ENCODE measurements around the gene MTUS2. TPM values are rescaled to one million over a fixed set of nuclear protein-coding genes. Genes with fewer than 3 reads are reported as not detected.
"Not testable (repeated sequence)": the region's sequence is repeated elsewhere in the genome, so short reads cannot be mapped to it uniquely, and the experiment has no call there.

Gene MTUS2
- total RNA-seq, 1 experiment from 2014 or later = 0.35 TPM

DNA sequence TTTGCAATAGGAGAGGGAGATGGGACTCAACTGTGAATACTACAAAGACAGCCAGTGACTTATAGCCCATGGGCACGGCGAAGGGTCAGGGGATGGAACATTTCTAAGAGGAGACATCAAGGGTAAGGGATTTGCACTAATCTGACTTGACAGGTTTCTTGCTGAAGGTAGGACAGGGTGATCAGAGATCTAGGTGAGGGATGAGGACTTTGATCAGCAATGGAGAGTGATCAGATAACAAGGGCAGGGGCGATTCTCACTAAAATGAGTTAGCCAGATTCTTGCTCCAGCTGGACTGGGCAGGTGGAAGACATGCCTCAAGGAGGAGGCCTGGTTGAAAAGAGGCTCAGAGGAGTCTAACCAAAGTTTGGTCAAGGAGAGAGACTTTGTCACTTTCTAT is 566.1 kb downstream of the MTUS2 start:
- Mint-ChIP-seq H3K27me3 (ENCODE audit: low read depth) (peaks cover 2% of the 10 kb centered on the region; the same call in 1 of the 2 replicates), H3K9me3 (peaks cover 0 to 2% of the 10 kb centered on the region in 2 experiments; a peak in 1 of 5 replicates), H3K4me1 (no peaks in the 10 kb centered on the region), H3K27ac (no peak overlapping the region), H3K4me3 (no peak overlapping the region), H3K36me3 (ENCODE audit: insufficient read depth in 1 of 3, low read depth in 3 of 3) (no peaks in the 10 kb centered on the region)
- Histone ChIP-seq H3K9ac (ENCODE audit: extremely low read depth, insufficient read length, low read length) (no peak overlapping the region), H2AFZ (ENCODE audit: low read length) (no peak overlapping the region), H2BK12ac (ENCODE audit: insufficient read length, low read depth, low read length) (no peak overlapping the region), H3K14ac (ENCODE audit: insufficient read depth, low read length) (no peak overlapping the region), H4K5ac (ENCODE audit: insufficient read length, low read depth, low read length) (no peak overlapping the region), H2BK20ac (ENCODE audit: low read depth, low read length, poor library complexity, severe bottlenecking) (no peak overlapping the region), H3K56ac (ENCODE audit: insufficient read length, low read depth, low read length) (no peak overlapping the region), H3K4me2 (ENCODE audit: insufficient read depth, insufficient read length, low read length) (no peak overlapping the region), H2BK15ac (ENCODE audit: low read depth, low read length) (no peak overlapping the region), H3K79me2 (ENCODE audit: insufficient read depth, low read length) (no peaks in the 10 kb centered on the region), H4K20me1 (ENCODE audit: control insufficient read depth, insufficient read depth, insufficient read length) (no peaks in the 10 kb centered on the region), H2AK5ac (ENCODE audit: insufficient read length, low read length) (no peak overlapping the region), H3K27ac (ENCODE audit: insufficient read length, low read depth, low read length) (no peak overlapping the region), H3K23ac (ENCODE audit: insufficient read length, low read depth, low read length) (no peak overlapping the region), H2BK120ac (ENCODE audit: low read depth, low read length, poor library complexity, severe bottlenecking) (no peak overlapping the region), H3K27me3 (ENCODE audit: insufficient read depth, low read length) (no peaks in the 10 kb centered on the region), H4K8ac (replicated peaks; ENCODE audit: insufficient read length, low read depth, low read length) (no peak overlapping the region), H3K79me1 (ENCODE audit: insufficient read depth, low read depth, low read length, poor library complexity, severe bottlenecking) (no peaks in the 10 kb centered on the region), H3K4me1 (ENCODE audit: insufficient read depth, low read length) (no peaks in the 10 kb centered on the region), H3T11ph (ENCODE audit: low read length) (no peak overlapping the region), H2BK5ac (ENCODE audit: insufficient read length, low read length) (no peak overlapping the region), H3K23me2 (ENCODE audit: insufficient read length, low read depth, low read length, poor library complexity, severe bottlenecking) (no peaks in the 10 kb centered on the region), H3K9me3 (ENCODE audit: control insufficient read depth, low read depth, low read length) (no peaks in the 10 kb centered on the region), H4K91ac (ENCODE audit: insufficient read length, low read depth, low read length) (no peak overlapping the region), H3K18ac (ENCODE audit: insufficient read length, low read depth, low read length) (no peak overlapping the region), H3K4ac (ENCODE audit: low read depth, low read length) (no peak overlapping the region)
- no CpG with 5 or more reads among the region's 3 CpGs for WGBS (ENCODE audit: extremely low coverage, insufficient read length, low lambda C conversion rate)
- no peak for TF ChIP-seq CTCF (conservative IDR thresholded peaks at IDR 0.05)
- DNase-seq = no peak

GRCh38 chr13:29390598-29390997 is 570.5 kb downstream of the MTUS2 start:
- not testable (repeated sequence) for H3K4me1 Mint-ChIP-seq; H2BK20ac ChIP-seq (ENCODE audit: low read depth, low read length, poor library complexity, severe bottlenecking); H3K27ac Mint-ChIP-seq; H3K4ac ChIP-seq (ENCODE audit: low read depth, low read length); H4K20me1 ChIP-seq (ENCODE audit: control insufficient read depth, insufficient read depth, insufficient read length); H2BK15ac ChIP-seq (ENCODE audit: low read depth, low read length); H3K23me2 ChIP-seq (ENCODE audit: insufficient read length, low read depth, low read length, poor library complexity, severe bottlenecking); H4K91ac ChIP-seq (ENCODE audit: insufficient read length, low read depth, low read length); H2BK12ac ChIP-seq (ENCODE audit: insufficient read length, low read depth, low read length); H3K14ac ChIP-seq (ENCODE audit: insufficient read depth, low read length); H3K27me3 ChIP-seq (ENCODE audit: insufficient read depth, low read length); H4K8ac ChIP-seq (replicated peaks; ENCODE audit: insufficient read length, low read depth, low read length); H3K9me3 ChIP-seq (ENCODE audit: control insufficient read depth, low read depth, low read length); H3K18ac ChIP-seq (ENCODE audit: insufficient read length, low read depth, low read length); H3K56ac ChIP-seq (ENCODE audit: insufficient read length, low read depth, low read length); H3K4me2 ChIP-seq (ENCODE audit: insufficient read depth, insufficient read length, low read length); H2BK120ac ChIP-seq (ENCODE audit: low read depth, low read length, poor library complexity, severe bottlenecking); H3K79me1 ChIP-seq (ENCODE audit: insufficient read depth, low read depth, low read length, poor library complexity, severe bottlenecking); H3K36me3 Mint-ChIP-seq (ENCODE audit: insufficient read depth in 1 of 3, low read depth in 3 of 3); H3T11ph ChIP-seq (ENCODE audit: low read length); H2AFZ ChIP-seq (ENCODE audit: low read length); H2AK5ac ChIP-seq (ENCODE audit: insufficient read length, low read length); H3K9me3 Mint-ChIP-seq; H4K5ac ChIP-seq (ENCODE audit: insufficient read length, low read depth, low read length); H3K79me2 ChIP-seq (ENCODE audit: insufficient read depth, low read length); H3K4me1 ChIP-seq (ENCODE audit: insufficient read depth, low read length); H3K9ac ChIP-seq (ENCODE audit: extremely low read depth, insufficient read length, low read length); H3K27me3 Mint-ChIP-seq (ENCODE audit: low read depth); DNase-seq; H3K4me3 Mint-ChIP-seq; H2BK5ac ChIP-seq (ENCODE audit: insufficient read length, low read length); H3K23ac ChIP-seq (ENCODE audit: insufficient read length, low read depth, low read length); H3K27ac ChIP-seq (ENCODE audit: insufficient read length, low read depth, low read length)
- no CpG with 5 or more reads among the region's 9 CpGs for WGBS (ENCODE audit: extremely low coverage, insufficient read length, low lambda C conversion rate)

Data from H9 (cell line).